OCI-LY3 (cell line): ENCODE measurements around the gene SDK2.

ENCODE experiments used
- EZH2phosphoT487 ChIP-seq: fragments of 200-600 bp; shearing (Covaris generic); IDR thresholded peaks from 2 replicates; pipeline ENCODE4 v1.6.1; 2018; ENCODE audit warnings: antibody characterized with exemption, mixed run types, low read depth
- TF ChIP-seq, protein P1 (sequence below): fragments of 200-600, 300-600 bp; sonication (generic); IDR thresholded peaks from 2 replicates; pipeline ENCODE4 v1.5.1; 2014; ENCODE audit warnings: antibody characterized with exemption, low read length, low read depth

DNA sequence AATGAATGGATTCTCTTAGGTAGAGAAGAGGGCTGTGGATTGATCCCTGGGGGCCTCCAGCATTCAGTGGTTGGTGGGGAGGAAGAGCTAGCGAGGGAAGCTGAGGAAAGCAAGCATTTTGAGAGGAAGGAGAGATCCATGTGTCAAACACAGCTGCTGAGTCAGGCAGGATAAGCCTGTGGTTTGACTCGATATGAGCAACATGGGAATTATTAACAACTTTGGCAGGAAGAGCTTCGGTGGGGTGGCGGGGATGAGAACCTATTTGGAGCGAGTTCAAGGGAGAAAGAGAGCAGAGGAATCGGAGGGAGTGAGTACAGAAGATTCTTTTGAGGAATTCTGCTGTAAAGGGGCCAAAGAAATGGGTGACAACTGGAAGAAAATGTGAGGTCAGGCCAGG, 273.0 kb downstream of the SDK2 start:
- TF ChIP-seq, protein P1, sequence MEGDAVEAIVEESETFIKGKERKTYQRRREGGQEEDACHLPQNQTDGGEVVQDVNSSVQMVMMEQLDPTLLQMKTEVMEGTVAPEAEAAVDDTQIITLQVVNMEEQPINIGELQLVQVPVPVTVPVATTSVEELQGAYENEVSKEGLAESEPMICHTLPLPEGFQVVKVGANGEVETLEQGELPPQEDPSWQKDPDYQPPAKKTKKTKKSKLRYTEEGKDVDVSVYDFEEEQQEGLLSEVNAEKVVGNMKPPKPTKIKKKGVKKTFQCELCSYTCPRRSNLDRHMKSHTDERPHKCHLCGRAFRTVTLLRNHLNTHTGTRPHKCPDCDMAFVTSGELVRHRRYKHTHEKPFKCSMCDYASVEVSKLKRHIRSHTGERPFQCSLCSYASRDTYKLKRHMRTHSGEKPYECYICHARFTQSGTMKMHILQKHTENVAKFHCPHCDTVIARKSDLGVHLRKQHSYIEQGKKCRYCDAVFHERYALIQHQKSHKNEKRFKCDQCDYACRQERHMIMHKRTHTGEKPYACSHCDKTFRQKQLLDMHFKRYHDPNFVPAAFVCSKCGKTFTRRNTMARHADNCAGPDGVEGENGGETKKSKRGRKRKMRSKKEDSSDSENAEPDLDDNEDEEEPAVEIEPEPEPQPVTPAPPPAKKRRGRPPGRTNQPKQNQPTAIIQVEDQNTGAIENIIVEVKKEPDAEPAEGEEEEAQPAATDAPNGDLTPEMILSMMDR: no peak
- no peak for TF ChIP-seq EZH2phosphoT487
